ENCODE results near the gene HLCS.

GRCh38 chr21:36810443-36810842 lies 156.0 kb downstream of the HLCS start:
- TF ChIP-seq POLR2A (IDR thresholded peaks at IDR 0.05) (no peak), CTCF (IDR thresholded peaks at IDR 0.05) (no peak), POLR2AphosphoS5 (IDR thresholded peaks at IDR 0.05) (no peak)

Data from breast epithelium (tissue), 3 donors.